SK-N-SH treated with all-trans-retinoic acid at 6 μM for 48 hours (cell line): ENCODE measurements around the gene FRYL.

ENCODE experiments used
- ATAC-seq: fragments of 200-7000 bp; cut with Tn5 transposase; 3 replicates; pipeline ENCODE4 v1.9.1; 2020; ENCODE audit warnings: mild to moderate bottlenecking, moderate library complexity
- ARNTL ChIP-seq: fragments of 450-650 bp; formaldehyde crosslinking; IDR thresholded peaks from 2 replicates; pipeline ENCODE4 v1.5.0; 2020; ENCODE audit warnings: low read depth, mild to moderate bottlenecking, moderate library complexity, borderline replicate concordance
- BACH2 ChIP-seq: fragments of 250-450 bp; sonication (Bioruptor Pico); IDR thresholded peaks from 2 replicates; pipeline ENCODE4 v1.9.0; 2021; ENCODE audit warnings: mild to moderate bottlenecking, borderline replicate concordance
- CSDC2 ChIP-seq: fragments of 250-450 bp; sonication (Bioruptor Pico); IDR thresholded peaks from 2 replicates; pipeline ENCODE4 v1.5.0; 2020; ENCODE audit warnings: mild to moderate bottlenecking, moderate library complexity
- ESRRG ChIP-seq: fragments of 250-450 bp; sonication (Bioruptor Pico); IDR thresholded peaks from 2 replicates; pipeline ENCODE4 v1.6.1; 2021; ENCODE audit warnings: mild to moderate bottlenecking
- GLIS3 ChIP-seq: fragments of 250-450 bp; sonication (Bioruptor Pico); IDR thresholded peaks from 2 replicates; pipeline ENCODE4 v1.5.0; 2020; ENCODE audit warnings: mild to moderate bottlenecking, moderate library complexity
- ISL1 ChIP-seq: fragments of 250-450 bp; sonication (Bioruptor Pico); IDR thresholded peaks from 2 replicates; pipeline ENCODE4 v2.1.2; 2022; ENCODE audit warnings: mild to moderate bottlenecking, moderate library complexity
- PPARA ChIP-seq: fragments of 250-450 bp; sonication (Bioruptor Pico); IDR thresholded peaks from 2 replicates; pipeline ENCODE4 v1.5.0; 2020; ENCODE audit warnings: mild to moderate bottlenecking, borderline replicate concordance
- RARB ChIP-seq: fragments of 250-450 bp; sonication (Bioruptor Pico); IDR thresholded peaks from 2 replicates; pipeline ENCODE4 v1.8.0; 2021; ENCODE audit warnings: mild to moderate bottlenecking, moderate library complexity
- SNAI2 ChIP-seq: fragments of 250-450 bp; sonication (Bioruptor Pico); IDR thresholded peaks from 2 replicates; pipeline ENCODE4 v1.5.0; 2020; ENCODE audit warnings: mild to moderate bottlenecking, moderate library complexity
- TCF4 ChIP-seq: fragments of 250-450 bp; sonication (Bioruptor Pico); IDR thresholded peaks from 2 replicates; pipeline ENCODE4 v1.8.0; 2021; ENCODE audit warnings: mild to moderate bottlenecking, moderate library complexity, borderline replicate concordance
- TOX ChIP-seq: fragments of 250-450 bp; sonication (Bioruptor Pico); IDR thresholded peaks from 2 replicates; pipeline ENCODE4 v1.8.0; 2021; ENCODE audit warnings: mild to moderate bottlenecking, moderate library complexity, borderline replicate concordance
- ZC3H10 ChIP-seq: fragments of 250-450 bp; sonication (Bioruptor Pico); IDR thresholded peaks from 2 replicates; pipeline ENCODE4 v1.5.1; 2021; ENCODE audit warnings: mild to moderate bottlenecking, moderate library complexity
- ZFP3 ChIP-seq: fragments of 250-450 bp; sonication (Bioruptor Pico); IDR thresholded peaks from 2 replicates; pipeline ENCODE4 v1.5.0; 2020; ENCODE audit warnings: mild to moderate bottlenecking, moderate library complexity
- ZFP30 ChIP-seq: fragments of 450-650 bp; formaldehyde crosslinking; IDR thresholded peaks from 2 replicates; pipeline ENCODE4 v1.5.0; 2022; ENCODE audit warnings: mild to moderate bottlenecking, moderate library complexity
- ZNF70 ChIP-seq: fragments of 450-650 bp; formaldehyde crosslinking; IDR thresholded peaks from 2 replicates; pipeline ENCODE4 v1.5.0; 2020; ENCODE audit warnings: mild to moderate bottlenecking, moderate library complexity
- ZNF8 ChIP-seq: fragments of 450-650 bp; formaldehyde crosslinking; IDR thresholded peaks from 2 replicates; pipeline ENCODE4 v1.5.0; 2020; ENCODE audit warnings: mild to moderate bottlenecking, moderate library complexity
- TF ChIP-seq, protein P1 (sequence below): fragments of 250-450 bp; sonication (Bioruptor Pico); IDR thresholded peaks from 2 replicates; pipeline ENCODE4 v1.5.1; 2021; ENCODE audit warnings: mild to moderate bottlenecking, moderate library complexity
- TF ChIP-seq, protein P2 (sequence below): fragments of 250-450 bp; sonication (Bioruptor Pico); IDR thresholded peaks from 2 replicates; pipeline ENCODE4 v1.5.1; 2020; ENCODE audit warnings: low read depth, mild to moderate bottlenecking, moderate library complexity
- TF ChIP-seq, protein P3 (sequence below): fragments of 250-450 bp; sonication (Bioruptor Pico); IDR thresholded peaks from 2 replicates; pipeline ENCODE4 v1.8.0; 2020; ENCODE audit warnings: mild to moderate bottlenecking, moderate library complexity, borderline replicate concordance
- TF ChIP-seq, protein P4 (sequence below): fragments of 250-450 bp; sonication (Bioruptor Pico); IDR thresholded peaks from 2 replicates; pipeline ENCODE4 v1.8.0; 2021; ENCODE audit warnings: low read depth, mild to moderate bottlenecking, moderate library complexity, borderline replicate concordance

Gene FRYL

DNA sequence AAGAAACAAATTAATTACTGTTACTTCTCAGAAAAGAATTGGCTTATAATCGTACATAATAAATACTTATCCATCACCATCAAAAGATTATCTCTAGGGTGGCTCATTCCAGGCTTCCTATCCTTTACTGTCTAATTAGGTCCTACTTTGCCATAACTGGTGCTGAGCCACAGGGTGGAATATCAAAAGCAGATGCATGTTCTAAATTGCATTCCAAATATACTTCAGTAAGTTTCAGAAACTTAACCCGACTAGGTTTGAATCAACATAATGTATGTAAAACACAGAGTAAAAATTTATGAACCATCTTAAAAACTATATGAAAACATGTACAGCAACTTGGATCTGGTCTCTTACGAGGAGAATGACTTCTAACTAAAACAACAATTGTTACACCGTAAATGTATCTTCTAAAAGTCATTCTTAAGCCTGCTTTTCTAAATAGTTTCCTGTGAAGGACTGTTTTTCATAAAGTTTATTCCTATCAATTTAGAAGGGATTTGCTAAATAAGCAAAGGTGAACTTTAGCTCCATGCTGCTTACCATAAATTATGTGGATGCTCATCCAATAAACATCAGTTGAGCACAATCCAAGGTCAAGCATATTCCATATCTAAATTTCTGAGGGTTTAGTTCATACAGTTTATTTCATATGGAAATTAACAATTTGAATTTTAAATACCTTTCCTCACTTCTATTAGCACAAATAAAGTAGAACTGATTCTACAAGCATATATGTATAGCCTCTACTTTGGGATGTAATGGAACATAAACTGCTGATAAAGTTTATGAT is 276.6 kb downstream of the FRYL start:
- ATAC-seq = peak; percentile 44; the same call in 1 of the 3 replicates
- TF ChIP-seq CSDC2 (CRISPR knock-in tag) (no peak), TCF4 (CRISPR knock-in tag) (no peak), BACH2 (CRISPR knock-in tag) (no peak), PPARA (no peak), SNAI2 (CRISPR knock-in tag) (no peak), ARNTL (no peak), ZFP30 (CRISPR knock-in tag) (no peak), ZNF70 (CRISPR knock-in tag) (no peak), RARB (CRISPR knock-in tag) (no peak)
- TF ChIP-seq, protein P1, sequence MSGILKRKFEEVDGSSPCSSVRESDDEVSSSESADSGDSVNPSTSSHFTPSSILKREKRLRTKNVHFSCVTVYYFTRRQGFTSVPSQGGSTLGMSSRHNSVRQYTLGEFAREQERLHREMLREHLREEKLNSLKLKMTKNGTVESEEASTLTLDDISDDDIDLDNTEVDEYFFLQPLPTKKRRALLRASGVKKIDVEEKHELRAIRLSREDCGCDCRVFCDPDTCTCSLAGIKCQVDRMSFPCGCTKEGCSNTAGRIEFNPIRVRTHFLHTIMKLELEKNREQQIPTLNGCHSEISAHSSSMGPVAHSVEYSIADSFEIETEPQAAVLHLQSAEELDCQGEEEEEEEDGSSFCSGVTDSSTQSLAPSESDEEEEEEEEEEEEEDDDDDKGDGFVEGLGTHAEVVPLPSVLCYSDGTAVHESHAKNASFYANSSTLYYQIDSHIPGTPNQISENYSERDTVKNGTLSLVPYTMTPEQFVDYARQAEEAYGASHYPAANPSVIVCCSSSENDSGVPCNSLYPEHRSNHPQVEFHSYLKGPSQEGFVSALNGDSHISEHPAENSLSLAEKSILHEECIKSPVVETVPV (CRISPR knock-in tag) = no peak
- TF ChIP-seq, protein P2, sequence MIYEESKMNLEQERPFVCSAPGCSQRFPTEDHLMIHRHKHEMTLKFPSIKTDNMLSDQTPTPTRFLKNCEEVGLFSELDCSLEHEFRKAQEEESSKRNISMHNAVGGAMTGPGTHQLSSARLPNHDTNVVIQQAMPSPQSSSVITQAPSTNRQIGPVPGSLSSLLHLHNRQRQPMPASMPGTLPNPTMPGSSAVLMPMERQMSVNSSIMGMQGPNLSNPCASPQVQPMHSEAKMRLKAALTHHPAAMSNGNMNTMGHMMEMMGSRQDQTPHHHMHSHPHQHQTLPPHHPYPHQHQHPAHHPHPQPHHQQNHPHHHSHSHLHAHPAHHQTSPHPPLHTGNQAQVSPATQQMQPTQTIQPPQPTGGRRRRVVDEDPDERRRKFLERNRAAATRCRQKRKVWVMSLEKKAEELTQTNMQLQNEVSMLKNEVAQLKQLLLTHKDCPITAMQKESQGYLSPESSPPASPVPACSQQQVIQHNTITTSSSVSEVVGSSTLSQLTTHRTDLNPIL (CRISPR knock-in tag) = no peak

DNA sequence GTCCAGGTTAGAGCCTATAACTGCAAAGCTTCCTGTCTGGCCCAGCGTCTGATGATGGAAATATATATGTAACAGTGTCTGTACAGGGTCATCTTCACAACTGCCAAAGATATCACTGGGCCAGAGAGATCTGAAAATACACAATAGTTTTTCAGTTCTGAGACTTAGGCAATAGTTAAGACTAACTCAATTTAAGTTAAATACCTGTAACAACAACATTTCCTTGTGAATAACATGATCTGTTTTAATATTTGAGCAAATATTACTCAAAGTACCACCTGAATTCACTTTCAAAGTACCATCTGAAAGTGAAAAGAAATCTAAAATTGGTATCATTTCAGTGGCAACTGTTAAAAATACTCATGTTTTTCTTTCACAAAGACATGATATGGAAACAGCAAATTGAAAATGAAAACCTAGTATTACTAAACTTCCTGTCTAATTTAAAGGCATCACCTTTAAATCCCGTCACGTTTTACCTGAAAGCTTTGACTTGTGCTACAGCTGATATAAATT is 280.5 kb downstream of the FRYL start:
- no peak for ATAC-seq

More for the DNA sequence above, 280.5 kb downstream of the FRYL start:
- TF ChIP-seq ZNF8 (CRISPR knock-in tag) (no peak), TCF4 (CRISPR knock-in tag) (no peak), ARNTL (no peak), ZFP3 (no peak), ZNF70 (CRISPR knock-in tag) (no peak), ZC3H10 (CRISPR knock-in tag) (no peak), TOX (no peak), GLIS3 (CRISPR knock-in tag) (no peak), ISL1 (no peak), ESRRG (CRISPR knock-in tag) (no peak), PPARA (no peak), BACH2 (CRISPR knock-in tag) (no peak), CSDC2 (CRISPR knock-in tag) (no peak)
- TF ChIP-seq, protein P1 (CRISPR knock-in tag) = no peak
- TF ChIP-seq, protein P3, sequence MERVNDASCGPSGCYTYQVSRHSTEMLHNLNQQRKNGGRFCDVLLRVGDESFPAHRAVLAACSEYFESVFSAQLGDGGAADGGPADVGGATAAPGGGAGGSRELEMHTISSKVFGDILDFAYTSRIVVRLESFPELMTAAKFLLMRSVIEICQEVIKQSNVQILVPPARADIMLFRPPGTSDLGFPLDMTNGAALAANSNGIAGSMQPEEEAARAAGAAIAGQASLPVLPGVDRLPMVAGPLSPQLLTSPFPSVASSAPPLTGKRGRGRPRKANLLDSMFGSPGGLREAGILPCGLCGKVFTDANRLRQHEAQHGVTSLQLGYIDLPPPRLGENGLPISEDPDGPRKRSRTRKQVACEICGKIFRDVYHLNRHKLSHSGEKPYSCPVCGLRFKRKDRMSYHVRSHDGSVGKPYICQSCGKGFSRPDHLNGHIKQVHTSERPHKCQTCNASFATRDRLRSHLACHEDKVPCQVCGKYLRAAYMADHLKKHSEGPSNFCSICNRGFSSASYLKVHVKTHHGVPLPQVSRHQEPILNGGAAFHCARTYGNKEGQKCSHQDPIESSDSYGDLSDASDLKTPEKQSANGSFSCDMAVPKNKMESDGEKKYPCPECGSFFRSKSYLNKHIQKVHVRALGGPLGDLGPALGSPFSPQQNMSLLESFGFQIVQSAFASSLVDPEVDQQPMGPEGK (CRISPR knock-in tag) = no peak
- TF ChIP-seq, protein P4, sequence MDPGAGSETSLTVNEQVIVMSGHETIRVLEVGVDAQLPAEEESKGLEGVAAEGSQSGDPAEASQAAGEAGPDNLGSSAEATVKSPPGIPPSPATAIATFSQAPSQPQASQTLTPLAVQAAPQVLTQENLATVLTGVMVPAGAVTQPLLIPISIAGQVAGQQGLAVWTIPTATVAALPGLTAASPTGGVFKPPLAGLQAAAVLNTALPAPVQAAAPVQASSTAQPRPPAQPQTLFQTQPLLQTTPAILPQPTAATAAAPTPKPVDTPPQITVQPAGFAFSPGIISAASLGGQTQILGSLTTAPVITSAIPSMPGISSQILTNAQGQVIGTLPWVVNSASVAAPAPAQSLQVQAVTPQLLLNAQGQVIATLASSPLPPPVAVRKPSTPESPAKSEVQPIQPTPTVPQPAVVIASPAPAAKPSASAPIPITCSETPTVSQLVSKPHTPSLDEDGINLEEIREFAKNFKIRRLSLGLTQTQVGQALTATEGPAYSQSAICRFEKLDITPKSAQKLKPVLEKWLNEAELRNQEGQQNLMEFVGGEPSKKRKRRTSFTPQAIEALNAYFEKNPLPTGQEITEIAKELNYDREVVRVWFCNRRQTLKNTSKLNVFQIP (CRISPR knock-in tag) = no peak
- TF ChIP-seq, protein P2 (CRISPR knock-in tag) = no peak
